Head of caudate nucleus (tissue), 42 donors: ENCODE data around the gene OPN4.

Experiments
- DNase-seq, 42 donors: peaks; one replicate each; pipeline versions ENCODE4 v3.0.0 to v3.0.0-alpha.2; 2020 to 2021; ENCODE audit warnings: mixed read lengths in 7 of 42
- intact Hi-C: fragments of 100-400 bp; cut with DNase I; formaldehyde crosslinking; loops from one replicate; pipeline ENCODE4 v1.15.0; 2022

Gene OPN4

GRCh38 chr10:86658751-86659150 is 4.4 kb downstream of the OPN4 start:
- intact Hi-C loops: no loop called here

GRCh38 chr10:86659161-86659691 is 4.9 kb downstream of the OPN4 start:
- intact Hi-C loops: no loop called here
- peak in 4 of 42 donors; percentile 0 to 11 (median 2) for DNase-seq

More at GRCh38 chr10:86658751-86659150, 4.4 kb downstream of the OPN4 start:
- DNase-seq: peak in 3 of 42 donors; percentile 7 to 33 (median 9)

- intact Hi-C loops: no loop called here
- DNase-seq: peak in 5 of 42 donors; percentile 3 to 33 (median 14)
Measured at GRCh38 chr10:86659721-86660453, 5.5 kb downstream of the OPN4 start.

- intact Hi-C loops: no loop called here
- DNase-seq: peak in 2 of 42 donors; percentile 3 to 9
Measured at GRCh38 chr10:86661161-86662025, 7.0 kb downstream of the OPN4 start.

GRCh38 chr10:86662186-86663045 is 8.1 kb downstream of the OPN4 start:
- intact Hi-C loops: no loop called here
- no peak for DNase-seq

GRCh38 chr10:86663046-86663345 is 8.6 kb downstream of the OPN4 start:
- DNase-seq: no peak
- intact Hi-C loops: no loop called here

DNA sequence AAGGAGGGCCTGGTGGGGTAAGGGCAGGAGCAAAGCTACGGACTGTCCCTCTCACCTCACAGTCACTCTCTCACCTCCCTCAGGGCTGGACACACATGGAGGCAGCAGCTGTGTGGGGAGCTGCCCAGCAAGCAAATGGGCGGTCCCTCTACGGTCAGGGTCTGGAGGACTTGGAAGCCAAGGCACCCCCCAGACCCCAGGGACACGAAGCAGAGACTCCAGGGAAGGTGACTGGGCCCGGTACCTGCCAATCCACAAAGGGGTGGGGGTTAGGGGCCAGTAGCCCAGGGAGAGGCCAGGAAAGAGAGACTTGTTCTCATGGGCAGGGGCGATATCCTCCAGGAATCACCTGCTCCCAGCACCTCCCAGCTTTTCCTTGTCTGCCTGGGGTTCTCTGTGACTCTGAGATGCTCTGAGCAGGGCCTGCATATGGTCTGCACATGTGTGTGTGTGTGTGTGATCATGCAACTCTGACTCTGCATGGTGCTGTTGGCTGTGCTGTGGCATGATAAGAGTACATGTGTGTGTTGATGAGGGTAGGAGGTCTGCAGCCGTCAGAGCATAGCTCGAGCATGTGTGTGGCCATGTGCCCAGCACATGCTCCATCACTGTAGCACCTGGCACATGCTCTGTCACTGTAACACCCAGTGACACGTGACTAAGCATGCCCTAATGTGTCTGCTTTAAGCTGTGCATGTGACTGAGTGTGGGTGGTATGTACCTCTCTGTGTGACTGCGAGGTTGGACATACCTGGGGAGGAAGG is 9.4 kb downstream of the OPN4 start:
- no peak for DNase-seq
- intact Hi-C loops: no loop called here

DNA sequence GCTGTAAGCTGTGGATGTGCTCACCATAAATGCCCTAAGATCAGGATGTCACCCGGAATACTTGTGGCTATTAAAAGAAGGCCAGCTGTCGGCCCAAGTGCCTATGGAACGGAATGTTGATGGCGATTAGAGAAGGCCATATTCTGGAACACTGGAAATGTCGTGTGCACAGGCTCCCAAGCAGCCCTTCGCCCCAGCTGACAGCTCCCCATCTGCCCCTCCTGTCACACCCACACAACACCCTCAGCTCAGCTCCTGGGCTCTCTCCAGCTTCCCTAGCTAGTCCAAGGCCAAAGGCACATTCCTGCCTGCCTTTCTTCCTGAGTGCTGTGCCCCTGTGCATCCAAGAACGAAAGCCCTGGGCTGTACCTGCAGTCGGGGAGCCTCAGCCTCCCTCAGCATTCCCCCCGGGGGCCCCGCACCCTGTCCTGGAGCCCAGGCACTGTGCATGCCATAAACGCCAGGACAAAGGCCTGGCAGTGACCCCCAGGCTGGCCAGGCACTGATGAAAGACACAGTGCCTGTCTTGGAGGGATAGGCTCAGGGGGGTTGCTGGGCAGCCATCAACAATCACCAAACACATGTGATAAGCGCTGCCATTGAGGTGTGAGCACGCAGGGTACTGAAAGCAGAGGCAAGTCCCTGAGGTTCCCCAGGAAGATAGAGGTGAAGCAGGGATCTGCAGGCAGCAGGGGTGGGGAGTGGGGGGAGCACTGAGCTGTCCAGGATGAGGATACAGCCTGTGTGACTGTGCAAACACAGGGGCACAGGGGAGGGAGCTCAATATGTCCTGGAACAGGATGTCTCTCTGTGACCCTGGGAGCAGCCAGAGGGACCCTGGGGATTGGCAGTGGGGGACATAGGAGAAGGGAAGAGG is 10.2 kb downstream of the OPN4 start:
- intact Hi-C loops: no loop called here
- peak in 12 of 42 donors; percentile 32 to 66 (median 46) for DNase-seq

GRCh38 chr10:86665218-86665607 is 10.9 kb downstream of the OPN4 start:
- intact Hi-C loops: no loop called here
- no peak for DNase-seq

DNA sequence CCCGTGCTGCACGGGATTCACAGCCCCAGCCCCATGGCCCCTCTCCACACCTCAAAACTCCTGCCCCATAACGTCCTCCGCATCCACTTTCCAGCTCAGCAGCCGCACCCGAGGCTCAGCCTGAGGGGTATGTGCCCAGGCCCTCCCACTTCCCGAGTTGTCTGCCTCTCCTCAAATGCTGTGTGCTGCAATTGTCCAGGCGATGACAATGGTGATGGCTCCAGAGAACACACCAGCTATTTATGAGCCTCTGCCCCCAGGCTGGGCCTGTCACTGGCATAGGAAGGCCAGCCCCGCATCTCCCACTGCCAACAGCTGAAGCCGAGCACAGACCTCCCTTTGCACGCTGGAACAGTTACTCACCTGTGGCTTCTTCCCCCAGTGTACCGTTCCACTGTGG is 11.5 kb downstream of the OPN4 start:
- peak; percentile 61 to 93 (median 86) for DNase-seq
- intact Hi-C loops: no loop called here

DNA sequence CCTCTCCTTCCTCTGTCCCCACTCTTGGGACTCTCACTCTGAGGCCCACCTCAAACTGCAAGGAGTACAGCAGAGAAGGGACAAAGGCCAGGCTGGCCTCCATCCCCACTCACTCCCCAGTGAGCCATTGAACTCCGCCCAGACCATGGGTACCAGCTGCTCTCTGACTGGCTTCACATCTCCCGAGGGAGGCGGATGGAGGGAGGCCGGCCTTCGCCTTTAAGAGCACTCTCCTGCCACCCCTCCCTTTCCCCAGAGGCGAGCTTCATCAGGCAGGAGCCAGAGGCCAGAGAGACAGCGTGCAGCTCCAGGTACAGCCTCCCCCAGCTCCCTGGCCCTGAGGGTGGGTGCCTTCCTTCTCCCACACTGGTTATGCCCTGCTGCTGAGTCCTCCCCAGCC is 12.2 kb downstream of the OPN4 start:
- peak in 36 of 42 donors; percentile 13 to 83 (median 64) for DNase-seq
- intact Hi-C loops: no loop called here

- peak in 9 of 42 donors; percentile 29 to 66 (median 56) for DNase-seq
- intact Hi-C loops: no loop called here
Measured at GRCh38 chr10:86667421-86668181, 13.3 kb downstream of the OPN4 start.

DNA sequence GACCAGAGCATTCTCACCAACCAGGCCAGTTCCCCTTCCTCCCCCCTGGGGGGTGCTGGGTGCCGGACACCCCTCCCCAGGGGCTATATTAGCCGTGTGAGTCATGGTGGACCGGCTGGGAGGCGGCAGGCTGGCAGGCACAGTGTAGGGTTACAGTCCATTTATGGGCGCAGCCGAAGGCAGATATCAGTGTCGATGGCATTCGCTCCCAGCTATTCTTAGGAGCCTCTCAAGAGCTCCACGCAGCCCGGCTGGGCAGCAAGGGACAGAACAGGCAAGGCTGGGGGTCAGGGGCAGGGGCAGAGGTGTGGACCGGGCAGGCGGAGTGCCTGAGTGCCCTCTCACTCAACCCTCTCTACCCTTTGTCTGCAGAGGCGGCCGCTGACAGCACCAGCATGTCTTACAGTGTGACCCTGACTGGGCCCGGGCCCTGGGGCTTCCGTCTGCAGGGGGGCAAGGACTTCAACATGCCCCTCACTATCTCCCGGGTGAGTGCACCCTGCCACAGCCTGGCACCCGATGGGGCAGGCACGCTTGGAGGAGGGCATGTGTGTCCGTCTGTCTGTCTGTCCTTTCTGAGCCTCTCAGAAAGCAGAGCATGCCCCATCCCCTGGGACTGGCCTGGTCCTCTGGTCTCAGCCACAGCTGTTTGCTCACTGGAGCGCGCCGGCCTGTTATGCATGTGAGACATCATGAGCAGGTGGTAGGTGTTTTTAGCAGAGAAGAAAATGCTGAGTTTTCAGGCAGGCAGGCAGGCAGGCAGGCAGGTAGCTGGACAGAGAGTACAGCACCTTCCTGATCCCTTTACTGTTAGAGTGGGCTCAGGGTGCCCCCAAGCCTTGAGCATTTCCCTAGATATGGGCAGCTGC is 14.2 kb downstream of the OPN4 start, which contains the start of gene LDB3:
TSS of gene LDB3 (plus strand) at position 215 of the 869 bp plus-strand sequence. CDS start at position 396, 181 bp downstream.
- peak in 3 of 42 donors; percentile 31 to 58 (median 48) for DNase-seq
- intact Hi-C loops: no loop called here

DNA sequence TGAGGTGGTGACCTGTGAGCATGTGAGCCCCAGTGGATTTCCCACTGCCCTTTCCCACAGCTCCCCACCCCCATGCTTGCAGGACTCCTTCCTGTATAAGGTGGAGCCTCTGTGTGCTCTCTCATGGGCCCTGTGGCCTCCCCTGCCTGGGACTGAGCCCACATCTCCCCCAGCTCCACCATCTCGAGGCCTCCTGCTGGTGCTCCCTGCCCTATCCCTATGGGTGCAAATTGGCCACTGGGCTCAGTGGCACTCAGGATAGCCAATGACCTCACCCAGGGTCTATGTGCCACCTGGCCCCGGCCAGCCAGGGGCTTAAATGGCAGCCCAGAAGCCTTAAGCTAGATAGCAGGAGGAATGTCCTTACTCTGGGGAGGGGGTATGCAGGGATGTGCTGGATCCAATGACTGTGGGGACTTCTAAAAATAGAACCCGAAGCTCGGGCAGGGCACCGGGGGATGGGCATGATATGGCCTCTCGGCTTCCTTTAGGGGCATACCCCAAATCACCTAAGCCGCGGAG is 16.0 kb downstream of the OPN4 start:
- intact Hi-C loops: no loop called here
- DNase-seq: no peak

DNA sequence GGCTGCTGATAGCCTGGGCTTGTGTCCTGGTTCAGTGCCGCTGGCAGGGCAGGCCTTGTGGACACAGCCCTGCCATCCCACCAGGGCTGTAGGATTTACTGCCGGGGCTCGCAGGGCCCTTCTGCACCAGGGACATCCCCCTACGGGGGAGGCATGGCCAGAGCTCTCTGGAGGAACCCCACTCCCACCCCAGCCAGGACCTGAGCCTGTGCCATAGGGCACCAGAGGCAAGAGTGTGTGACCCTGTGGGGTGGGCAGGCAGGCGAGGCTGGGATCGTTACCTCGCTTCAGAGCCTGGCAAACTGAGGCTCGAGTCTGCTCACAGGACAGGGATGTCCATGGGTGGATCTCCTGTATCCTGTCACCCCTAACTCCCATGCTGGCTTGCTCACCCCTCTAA is 16.5 kb downstream of the OPN4 start:
- no peak for DNase-seq
- intact Hi-C loops: no loop called here
